NCI-H1105 treated with DMSO at 0.1 percent for 48 hours (cell line): ENCODE measurements around the gene PTPN22.
"Not testable (repeated sequence)": the region's sequence is repeated elsewhere in the genome, so short reads cannot be mapped to it uniquely, and the experiment has no call there.

Experiments
- DNase-seq: peaks from one replicate; lab custom pipeline; 2025; lab: John Stamatoyannopoulos, UW

The PTPN22 gene

GRCh38 chr1:113852694-113853093 lies 18.8 kb downstream of the PTPN22 start:
- not testable (repeated sequence) for DNase-seq

- DNase-seq: no peak
Measured at GRCh38 chr1:113850127-113850796, 21.2 kb downstream of the PTPN22 start.

- no peak for DNase-seq
Measured at GRCh38 chr1:113849072-113849471, 22.4 kb downstream of the PTPN22 start.

GRCh38 chr1:113846391-113847035 lies 25.0 kb downstream of the PTPN22 start:
- no peak for DNase-seq

- DNase-seq: no peak
Measured at GRCh38 chr1:113836534-113836933, 35.0 kb downstream of the PTPN22 start.

- peak; percentile 47 for DNase-seq
Measured at GRCh38 chr1:113835686-113836290, 35.7 kb downstream of the PTPN22 start.

GRCh38 chr1:113834716-113835115 lies 36.8 kb downstream of the PTPN22 start:
- DNase-seq: no peak

- DNase-seq: no peak
Measured at GRCh38 chr1:113830039-113830438, 41.5 kb downstream of the PTPN22 start.

- no peak for DNase-seq
Measured at GRCh38 chr1:113821916-113822315, 49.6 kb downstream of the PTPN22 start.

- no peak for DNase-seq
Measured at GRCh38 chr1:113818578-113818977, 52.9 kb downstream of the PTPN22 start.

GRCh38 chr1:113813218-113813617 lies 58.3 kb downstream of the PTPN22 start:
- DNase-seq: no peak

- no peak for DNase-seq
Measured at GRCh38 chr1:113812661-113813135, 58.8 kb downstream of the PTPN22 start.

GRCh38 chr1:113811888-113812660 lies 59.4 kb downstream of the PTPN22 start, which contains the start of gene RSBN1:
TSS of gene RSBN1 (minus strand) at chr1:113812476. CDS start at chr1:113812412, 64 bp downstream.
- DNase-seq: peak; percentile 99

GRCh38 chr1:113811156-113811887 lies 60.2 kb downstream of the PTPN22 start:
- DNase-seq: peak; percentile 27

- DNase-seq: no peak
Measured at GRCh38 chr1:113809670-113810602, 61.6 kb downstream of the PTPN22 start.

GRCh38 chr1:113808450-113809195 lies 62.9 kb downstream of the PTPN22 start:
- no peak for DNase-seq

- no peak for DNase-seq
Measured at GRCh38 chr1:113805639-113806038, 65.9 kb downstream of the PTPN22 start.

- DNase-seq: no peak
Measured at GRCh38 chr1:113805256-113805531, 66.3 kb downstream of the PTPN22 start.

GRCh38 chr1:113804421-113805255 lies 66.9 kb downstream of the PTPN22 start:
- no peak for DNase-seq
